H9 (cell line): ENCODE results near the gene ADAM22. TPM values are rescaled to one million over a fixed set of nuclear protein-coding genes. Genes with fewer than 3 reads are reported as not detected.

ENCODE experiments used
- DNase-seq: peaks from one replicate; pipeline ENCODE4 v3.0.0-alpha.2; 2017
- H2AFZ ChIP-seq: one replicate; pipeline ENCODE4 v1.6.1; 2013; ENCODE audit warnings: mild to moderate bottlenecking, low read length, control low read depth, moderate library complexity
- H2AK5ac ChIP-seq: 2 replicates; pipeline ENCODE4 v1.6.1; 2013; ENCODE audit warnings: low read length, control low read depth, mixed read lengths; ENCODE audit not compliant: insufficient read length
- H2BK120ac ChIP-seq: one replicate; pipeline ENCODE4 v1.6.1; 2013; ENCODE audit warnings: low read depth, mild to moderate bottlenecking, low read length, control low read depth, inconsistent platforms; ENCODE audit not compliant: poor library complexity, severe bottlenecking
- H2BK12ac ChIP-seq: 2 replicates; pipeline ENCODE4 v1.6.1; 2013; ENCODE audit warnings: low read length, control low read depth, mixed read lengths, low read depth; ENCODE audit not compliant: insufficient read length
- H2BK15ac ChIP-seq: 2 replicates; pipeline ENCODE4 v1.6.1; 2013; ENCODE audit warnings: low read depth, low read length, control low read depth
- H2BK20ac ChIP-seq: one replicate; pipeline ENCODE4 v1.6.1; 2013; ENCODE audit warnings: low read depth, mild to moderate bottlenecking, low read length, control low read depth, inconsistent platforms; ENCODE audit not compliant: poor library complexity, severe bottlenecking
- H2BK5ac ChIP-seq: 2 replicates; pipeline ENCODE4 v1.6.1; 2013; ENCODE audit warnings: low read length, control low read depth, mixed read lengths; ENCODE audit not compliant: insufficient read length
- H3K14ac ChIP-seq: 2 replicates; pipeline ENCODE4 v1.6.1; 2013; ENCODE audit warnings: low read length, control low read depth; ENCODE audit not compliant: insufficient read depth
- H3K18ac ChIP-seq: 2 replicates; pipeline ENCODE4 v1.6.1; 2013; ENCODE audit warnings: low read depth, mild to moderate bottlenecking, mixed read lengths, low read length, control low read depth; ENCODE audit not compliant: insufficient read length
- H3K23ac ChIP-seq: 2 replicates; pipeline ENCODE4 v1.6.1; 2013; ENCODE audit warnings: low read length, control low read depth, mixed read lengths, low read depth; ENCODE audit not compliant: insufficient read length
- H3K23me2 ChIP-seq: 2 replicates; pipeline ENCODE4 v1.6.1; 2013; ENCODE audit warnings: low read depth, mild to moderate bottlenecking, mixed read lengths, low read length, control low read depth; ENCODE audit not compliant: insufficient read length, poor library complexity, severe bottlenecking
- H3K27ac ChIP-seq: 2 replicates; pipeline ENCODE4 v1.5.1; 2013; ENCODE audit warnings: low read length, control low read depth, mixed read lengths, low read depth; ENCODE audit not compliant: insufficient read length
- H3K27me3 ChIP-seq: 2 replicates; pipeline ENCODE4 v1.6.1; 2013; ENCODE audit warnings: low read length, control low read depth, inconsistent platforms; ENCODE audit not compliant: insufficient read depth
- H3K4ac ChIP-seq: 2 replicates; pipeline ENCODE4 v1.6.1; 2013; ENCODE audit warnings: low read depth, mild to moderate bottlenecking, control low read depth, inconsistent platforms, low read length, moderate library complexity
- H3K4me1 ChIP-seq: 2 replicates; pipeline ENCODE4 v1.6.1; 2013; ENCODE audit warnings: low read length, control low read depth, inconsistent platforms; ENCODE audit not compliant: insufficient read depth
- H3K4me2 ChIP-seq: 2 replicates; pipeline ENCODE4 v1.6.1; 2013; ENCODE audit warnings: low read length, control low read depth, mixed read lengths; ENCODE audit not compliant: insufficient read length, insufficient read depth
- H3K56ac ChIP-seq: 2 replicates; pipeline ENCODE4 v1.6.1; 2013; ENCODE audit warnings: low read depth, mild to moderate bottlenecking, mixed read lengths, low read length, control low read depth; ENCODE audit not compliant: insufficient read length
- H3K79me1 ChIP-seq: 2 replicates; pipeline ENCODE4 v1.6.1; 2013; ENCODE audit warnings: low read depth, mild to moderate bottlenecking, moderate library complexity, low read length, control low read depth, inconsistent platforms; ENCODE audit not compliant: insufficient read depth, poor library complexity, severe bottlenecking
- H3K79me2 ChIP-seq: 2 replicates; pipeline ENCODE4 v1.6.1; 2013; ENCODE audit warnings: low read length, control low read depth, inconsistent platforms; ENCODE audit not compliant: insufficient read depth
- H3K9ac ChIP-seq: 2 replicates; pipeline ENCODE4 v1.6.1; 2013; ENCODE audit warnings: low read length, control low read depth, mixed read lengths; ENCODE audit not compliant: insufficient read length; ENCODE audit errors: extremely low read depth
- H3K9me3 ChIP-seq: one replicate; pipeline ENCODE4 v1.6.1; 2013; ENCODE audit warnings: low read depth, low read length, inconsistent platforms; ENCODE audit not compliant: control insufficient read depth
- H3T11ph ChIP-seq: one replicate; pipeline ENCODE4 v1.6.1; 2013; ENCODE audit warnings: mild to moderate bottlenecking, low read length, control low read depth, inconsistent platforms
- H4K20me1 ChIP-seq: one replicate; pipeline ENCODE4 v1.6.1; 2013; ENCODE audit not compliant: control insufficient read depth, insufficient read length, insufficient read depth
- H4K5ac ChIP-seq: 2 replicates; pipeline ENCODE4 v1.6.1; 2013; ENCODE audit warnings: low read depth, mild to moderate bottlenecking, mixed read lengths, low read length, control low read depth; ENCODE audit not compliant: insufficient read length
- H4K8ac ChIP-seq: replicated peaks from 2 replicates; pipeline ENCODE4 v1.6.1; 2013; ENCODE audit warnings: low read length, control low read depth, mixed read lengths, low read depth; ENCODE audit not compliant: insufficient read length
- H4K91ac ChIP-seq: 2 replicates; pipeline ENCODE4 v1.6.1; 2013; ENCODE audit warnings: low read depth, mild to moderate bottlenecking, moderate library complexity, mixed read lengths, low read length, control low read depth; ENCODE audit not compliant: insufficient read length
- H3K27ac Mint-ChIP-seq, 3 experiments: 2 replicates in 2 of 3; 3 replicates in 1 of 3; pipeline ENCODE4 v1.8.0; 2020 to 2021; ENCODE audit warnings: mixed read lengths in 3 of 3, mild to moderate bottlenecking in 1 of 3, moderate library complexity in 1 of 3
- H3K27me3 Mint-ChIP-seq: 2 replicates; pipeline ENCODE4 v1.8.0; 2021; ENCODE audit warnings: low read depth, mild to moderate bottlenecking, moderate library complexity, mixed read lengths
- H3K36me3 Mint-ChIP-seq, 3 experiments: 2 replicates in 2 of 3; 3 replicates in 1 of 3; pipeline ENCODE4 v1.8.0; 2020 to 2021; ENCODE audit warnings: low read depth in 3 of 3, mixed read lengths in 3 of 3; ENCODE audit not compliant: insufficient read depth in 1 of 3
- H3K4me1 Mint-ChIP-seq, 2 experiments: 2 replicates each; pipeline ENCODE4 v1.8.0; 2020; ENCODE audit warnings: mixed read lengths in 2 of 2
- H3K4me3 Mint-ChIP-seq, 2 experiments: 2 replicates in 1 of 2; 3 replicates in 1 of 2; pipeline ENCODE4 v1.8.0; 2020 to 2021; ENCODE audit warnings: mild to moderate bottlenecking in 2 of 2, mixed read lengths in 2 of 2, moderate library complexity in 1 of 2
- H3K9me3 Mint-ChIP-seq, 2 experiments: 2 replicates in 1 of 2; 3 replicates in 1 of 2; pipeline ENCODE4 v1.8.0; 2020; ENCODE audit warnings: mild to moderate bottlenecking in 2 of 2, mixed read lengths in 2 of 2, moderate library complexity in 1 of 2
- WGBS: extraction: QIAGEN DNeasy Blood & Tissue Kit; methylation state at CpG from one replicate; pipeline ENCODE4 v1.1.7; 2013; ENCODE audit warnings: missing lambda C conversion rate, low lambda C conversion rate, mixed read lengths; ENCODE audit not compliant: insufficient read length; ENCODE audit errors: extremely low coverage; 5-methylcytosine and 5-hydroxymethylcytosine counted together
- total RNA-seq: library from RNA; stranded (reverse); gene quantifications from 2 replicates; pipeline ENCODE4 v1.2.1, GENCODE V29; 2021
- TF ChIP-seq, protein P1 (sequence below): fragments of 200-600 bp; sonication (generic); conservative IDR thresholded peaks from 3 replicates; pipeline ENCODE4 v1.8.0; 2021; ENCODE audit warnings: antibody characterized with exemption, mild to moderate bottlenecking

The ADAM22 gene
- total RNA-seq, 1 experiment from 2014 or later, result 8.7 TPM

DNA sequence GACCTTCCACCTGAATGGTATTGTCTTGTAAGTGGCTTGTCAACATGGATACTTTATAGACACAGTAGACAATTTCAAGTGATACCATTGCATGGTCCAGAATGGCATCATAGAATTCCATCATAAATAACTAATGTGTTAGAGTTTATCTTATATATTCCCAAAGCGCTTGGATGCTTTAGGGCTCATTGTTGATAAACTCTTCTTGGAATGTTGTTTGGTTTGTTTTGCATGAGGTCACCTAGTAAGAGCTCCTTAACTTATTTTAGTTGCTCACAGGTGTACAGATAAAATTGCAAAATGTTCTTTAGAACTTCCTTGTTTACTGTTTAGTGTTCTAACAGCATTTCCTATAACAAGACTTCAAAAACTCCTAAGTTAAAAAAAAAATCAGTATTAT lies 249.0 kb downstream of the ADAM22 start:
- H3K4me1 Mint-ChIP-seq, result peaks cover 19 to 20% of the 10 kb centered on the region in 2 experiments
- H3K27ac Mint-ChIP-seq, result no peak overlapping the region
- Histone ChIP-seq H3K4ac (no peak overlapping the region), H2AK5ac (no peak overlapping the region), H2BK15ac (no peak overlapping the region), H4K91ac (no peak overlapping the region), H2BK20ac (no peak overlapping the region), H4K8ac (no peak overlapping the region), H2AFZ (no peak overlapping the region), H2BK12ac (no peak overlapping the region), H3K79me2 (no peaks in the 10 kb centered on the region), H3K14ac (no peak overlapping the region), H3K4me1 (peaks cover 4% of the 10 kb centered on the region; the same call in 1 of the 2 replicates), H2BK120ac (no peak overlapping the region), H3K56ac (no peak overlapping the region), H3K27me3 (no peaks in the 10 kb centered on the region), H3K9ac (no peak overlapping the region), H2BK5ac (no peak overlapping the region), H3K18ac (no peak overlapping the region), H3K79me1 (no peaks in the 10 kb centered on the region), H3T11ph (no peak overlapping the region), H3K4me2 (no peak overlapping the region), H3K23ac (no peak overlapping the region), H3K9me3 (no peaks in the 10 kb centered on the region), H4K5ac (no peak overlapping the region), H3K27ac (no peak overlapping the region), H4K20me1 (no peaks in the 10 kb centered on the region), H3K23me2 (no peaks in the 10 kb centered on the region)
- no peaks in the 10 kb centered on the region for H3K9me3 Mint-ChIP-seq
- no peaks in the 10 kb centered on the region; a peak in 3 of 7 replicates for H3K36me3 Mint-ChIP-seq
- TF ChIP-seq, protein P1, sequence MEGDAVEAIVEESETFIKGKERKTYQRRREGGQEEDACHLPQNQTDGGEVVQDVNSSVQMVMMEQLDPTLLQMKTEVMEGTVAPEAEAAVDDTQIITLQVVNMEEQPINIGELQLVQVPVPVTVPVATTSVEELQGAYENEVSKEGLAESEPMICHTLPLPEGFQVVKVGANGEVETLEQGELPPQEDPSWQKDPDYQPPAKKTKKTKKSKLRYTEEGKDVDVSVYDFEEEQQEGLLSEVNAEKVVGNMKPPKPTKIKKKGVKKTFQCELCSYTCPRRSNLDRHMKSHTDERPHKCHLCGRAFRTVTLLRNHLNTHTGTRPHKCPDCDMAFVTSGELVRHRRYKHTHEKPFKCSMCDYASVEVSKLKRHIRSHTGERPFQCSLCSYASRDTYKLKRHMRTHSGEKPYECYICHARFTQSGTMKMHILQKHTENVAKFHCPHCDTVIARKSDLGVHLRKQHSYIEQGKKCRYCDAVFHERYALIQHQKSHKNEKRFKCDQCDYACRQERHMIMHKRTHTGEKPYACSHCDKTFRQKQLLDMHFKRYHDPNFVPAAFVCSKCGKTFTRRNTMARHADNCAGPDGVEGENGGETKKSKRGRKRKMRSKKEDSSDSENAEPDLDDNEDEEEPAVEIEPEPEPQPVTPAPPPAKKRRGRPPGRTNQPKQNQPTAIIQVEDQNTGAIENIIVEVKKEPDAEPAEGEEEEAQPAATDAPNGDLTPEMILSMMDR, result no peak
- H3K4me3 Mint-ChIP-seq, result no peak overlapping the region
- DNase-seq, result no peak
- H3K27me3 Mint-ChIP-seq, result no peaks in the 10 kb centered on the region
- WGBS, result no CpG with 5 or more reads among the region's 1 CpG
